HG03571 (cell line): ENCODE data around the gene CLCN1.
A peak's percentile ranks its signal among the peaks of the same experiment; 100 is the strongest.

Experiments used
- ATAC-seq: cut with Tn5 transposase; IDR thresholded peaks from one replicate; pipeline ENCODE4 v1.9.1; 2021; ENCODE audit not compliant: unreplicated experiment

The CLCN1 gene

GRCh38 chr7:143362131-143363015, 46.5 kb downstream of the CLCN1 start, which contains the start of gene FAM131B:
TSS of gene FAM131B (minus strand) at chr7:143362713. CDS start at chr7:143362603, 110 bp downstream.
- ATAC-seq, result peak; percentile 49

DNA sequence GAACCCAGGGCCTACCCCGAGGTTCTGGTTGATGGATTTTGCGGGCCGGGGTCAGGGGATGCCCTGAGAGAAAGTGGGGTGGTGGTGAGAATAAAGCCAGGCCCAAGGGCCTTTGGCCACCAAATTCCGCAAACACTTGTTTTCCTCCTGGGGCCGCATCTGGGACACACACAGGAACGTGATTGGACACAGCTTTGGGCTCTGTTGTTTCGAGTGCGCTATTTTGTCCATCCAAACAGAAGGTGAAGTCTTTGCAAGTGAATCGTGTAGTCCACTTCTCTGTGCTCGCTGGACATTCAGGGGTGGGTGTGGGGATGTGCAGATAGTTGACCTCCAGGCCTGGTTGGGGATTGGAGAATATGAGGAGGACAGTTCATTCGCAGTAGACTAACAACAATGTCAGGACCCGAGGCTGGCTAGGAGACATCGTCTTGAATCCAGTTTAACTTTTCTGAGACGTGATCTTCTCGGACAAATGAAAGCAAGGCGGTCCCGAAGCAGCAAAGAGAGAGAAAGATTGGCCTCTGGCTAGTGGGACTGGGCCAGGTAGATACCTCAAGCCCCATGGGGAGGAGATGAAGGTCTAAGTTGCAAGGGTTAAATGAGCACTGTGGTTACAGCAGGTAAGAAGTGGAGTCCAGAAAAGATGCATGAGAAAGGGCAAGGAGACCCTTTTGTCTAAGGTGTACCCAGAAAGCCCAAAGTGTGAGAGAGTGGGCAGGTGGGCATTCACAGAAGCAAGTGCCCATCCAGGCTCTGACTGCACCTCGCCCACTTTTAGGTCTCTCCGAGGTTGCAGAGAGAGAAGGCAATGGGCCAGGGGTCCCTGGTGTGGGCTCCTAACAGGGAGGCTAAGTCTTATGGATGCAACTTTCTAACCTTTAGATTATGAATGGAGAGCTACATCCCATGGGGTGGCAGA, 47.4 kb downstream of the CLCN1 start:
- no peak for ATAC-seq

DNA sequence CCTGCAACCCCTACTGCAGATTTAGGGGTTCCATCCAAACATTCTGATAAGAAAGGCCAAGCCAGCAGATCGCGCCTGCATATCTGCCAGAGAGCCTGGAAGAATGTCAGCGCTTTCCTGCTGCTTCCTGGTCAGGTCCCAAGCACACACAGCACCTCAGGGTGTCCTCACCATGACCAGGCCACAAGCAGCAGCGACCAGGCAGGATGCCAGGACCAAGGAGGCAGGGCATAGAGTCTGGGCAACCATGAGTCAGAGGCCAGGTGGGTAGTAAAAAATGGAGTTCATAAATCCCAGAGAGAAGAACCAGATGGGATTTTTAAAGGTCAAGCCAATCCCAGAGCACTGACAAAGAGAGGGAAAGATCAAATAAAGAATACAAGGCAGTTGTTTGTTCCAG, 52.1 kb downstream of the CLCN1 start:
- ATAC-seq, result no peak

DNA sequence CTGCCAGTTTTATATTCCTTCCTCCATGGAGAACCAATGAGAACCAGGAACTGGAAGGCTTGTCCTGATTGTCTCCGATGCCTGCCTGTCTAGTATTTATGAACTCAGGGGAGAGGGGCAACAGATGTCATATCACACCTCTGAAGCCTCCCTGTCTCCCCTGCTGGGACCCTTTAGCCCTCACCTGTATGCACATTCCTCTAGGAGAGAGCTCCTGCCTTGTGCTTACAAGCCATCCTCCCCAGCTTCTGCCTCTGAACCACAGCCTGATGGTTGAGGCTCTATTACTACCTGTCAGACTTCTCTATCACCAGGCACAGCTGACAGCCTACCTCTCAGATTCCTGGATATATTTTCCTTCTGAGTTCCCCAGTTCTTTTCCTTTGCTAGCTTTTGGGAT, 52.5 kb downstream of the CLCN1 start:
- ATAC-seq, result no peak

GRCh38 chr7:143369678-143370651, 54.1 kb downstream of the CLCN1 start:
- no peak for ATAC-seq

- ATAC-seq, result no peak
Observed at GRCh38 chr7:143372070-143372469, 56.2 kb downstream of the CLCN1 start.

DNA sequence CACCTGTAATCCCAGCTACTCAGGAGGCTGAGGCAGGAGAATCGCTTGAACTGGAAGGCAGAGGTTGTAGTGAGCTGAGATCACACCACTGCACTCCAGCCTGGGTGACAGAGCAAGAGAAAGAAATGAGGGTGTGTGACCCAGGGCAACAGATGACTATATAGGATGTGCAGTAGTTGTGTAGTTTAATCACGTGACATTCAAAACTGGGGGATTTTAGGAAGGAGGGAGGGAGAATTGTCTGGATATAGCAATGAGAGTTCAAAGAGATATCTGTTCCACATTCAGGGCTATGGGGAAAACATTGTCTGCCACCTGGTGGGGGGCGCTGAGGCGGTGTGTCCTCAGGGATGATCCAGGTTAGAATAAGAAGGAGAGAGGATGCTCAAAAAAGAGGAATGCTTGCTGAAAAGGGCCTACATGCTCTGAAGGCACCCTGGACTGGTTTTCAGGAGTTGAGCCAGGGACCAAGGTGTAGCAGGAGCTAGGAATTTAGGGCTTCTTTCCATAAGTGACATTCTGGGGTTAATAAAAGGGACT, 57.4 kb downstream of the CLCN1 start:
- ATAC-seq, result no peak

DNA sequence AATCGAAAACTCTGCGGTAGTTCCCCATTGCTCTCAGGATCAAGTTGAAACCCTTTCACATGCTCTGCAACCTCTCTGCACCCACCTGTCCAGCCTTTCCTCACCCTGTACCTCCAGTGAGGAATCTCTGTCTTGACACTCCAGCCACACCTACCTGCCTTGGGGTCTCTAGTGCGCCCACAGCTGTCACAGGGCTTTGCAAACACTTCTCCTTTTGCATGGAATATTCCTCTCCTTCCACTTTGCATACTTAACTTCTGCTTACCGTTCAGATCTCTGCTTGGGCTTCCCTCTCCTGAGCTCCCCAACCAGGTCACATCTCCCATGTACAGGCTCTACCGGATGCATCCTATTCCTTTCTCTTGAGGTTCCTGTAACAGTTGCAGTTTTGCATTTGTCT, 58.6 kb downstream of the CLCN1 start:
- ATAC-seq, result no peak

- ATAC-seq, result no peak
Observed at GRCh38 chr7:143375298-143376034, 59.6 kb downstream of the CLCN1 start.

GRCh38 chr7:143376396-143376795, 60.5 kb downstream of the CLCN1 start:
- ATAC-seq, result no peak

- peak; percentile 5 for ATAC-seq
Observed at GRCh38 chr7:143379611-143380259, 63.8 kb downstream of the CLCN1 start.

DNA sequence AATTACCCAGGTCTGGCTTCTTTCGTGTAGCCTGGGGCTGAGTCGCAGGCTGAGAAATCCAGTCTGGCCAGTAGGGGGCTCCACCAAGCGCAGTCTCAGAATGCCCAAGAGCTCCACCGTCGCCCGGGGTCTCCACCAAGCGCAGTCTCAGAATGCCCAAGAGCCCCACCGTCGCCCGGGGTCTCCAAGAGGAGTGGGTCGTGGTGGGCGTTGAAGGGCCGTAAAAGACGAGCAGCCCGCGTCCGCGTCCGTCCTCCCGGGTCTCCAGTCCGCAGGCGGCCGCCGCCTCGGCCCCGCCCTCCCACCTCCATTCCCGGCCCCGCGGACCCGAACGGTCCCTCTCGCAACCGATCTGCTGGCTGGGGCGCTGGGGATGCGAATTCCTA, 64.3 kb downstream of the CLCN1 start:
- peak; percentile 47 for ATAC-seq

DNA sequence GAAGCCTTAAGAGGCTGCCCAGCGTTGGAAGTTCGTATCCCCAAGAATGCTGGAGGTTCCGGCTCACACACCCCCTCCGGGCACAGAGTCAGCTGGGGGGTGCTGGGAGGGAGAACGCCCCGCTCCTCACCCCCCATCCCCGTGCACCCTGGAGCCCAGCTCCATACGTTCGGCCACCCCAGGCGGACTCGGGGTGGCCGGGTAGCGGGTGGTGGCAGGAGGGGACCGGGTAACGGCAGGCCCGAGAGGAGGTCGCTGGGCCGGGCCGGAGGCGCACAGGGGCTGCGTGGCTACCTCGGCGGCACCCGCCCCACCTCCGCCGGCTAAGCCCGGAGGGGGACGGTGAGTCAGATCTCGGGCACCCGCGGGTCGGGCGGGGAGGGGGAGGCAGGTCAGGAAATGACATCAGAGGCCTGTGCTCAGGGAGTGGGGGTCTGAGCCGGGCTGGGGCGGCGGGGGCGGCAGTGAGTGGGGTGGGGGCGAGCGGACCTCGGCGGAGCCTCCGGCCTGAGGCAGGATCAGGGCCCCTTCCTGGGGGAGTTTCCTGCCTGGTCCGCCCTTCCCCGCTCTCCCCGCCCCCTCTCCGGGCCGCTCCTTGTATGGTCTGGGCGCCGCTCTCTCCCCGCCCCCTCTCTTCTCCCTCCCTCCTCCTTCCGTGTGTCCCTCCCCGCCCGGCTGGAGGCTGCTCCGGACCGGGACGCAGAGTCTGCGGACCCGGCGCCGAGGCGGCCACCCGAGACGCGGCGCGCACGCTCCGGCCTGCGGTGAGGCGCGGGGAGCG, 64.9 kb downstream of the CLCN1 start, which contains the start of gene ZYX:
ZYX (plus strand) TSS at position 700 of the 781 bp plus-strand sequence. CDS start 227 bp downstream, outside the sequence.
- peak; percentile 80 for ATAC-seq

GRCh38 chr7:143381427-143382125, 65.7 kb downstream of the CLCN1 start:
- ATAC-seq, result peak; percentile 11

- ATAC-seq, result no peak
Observed at GRCh38 chr7:143382126-143382790, 66.3 kb downstream of the CLCN1 start.

DNA sequence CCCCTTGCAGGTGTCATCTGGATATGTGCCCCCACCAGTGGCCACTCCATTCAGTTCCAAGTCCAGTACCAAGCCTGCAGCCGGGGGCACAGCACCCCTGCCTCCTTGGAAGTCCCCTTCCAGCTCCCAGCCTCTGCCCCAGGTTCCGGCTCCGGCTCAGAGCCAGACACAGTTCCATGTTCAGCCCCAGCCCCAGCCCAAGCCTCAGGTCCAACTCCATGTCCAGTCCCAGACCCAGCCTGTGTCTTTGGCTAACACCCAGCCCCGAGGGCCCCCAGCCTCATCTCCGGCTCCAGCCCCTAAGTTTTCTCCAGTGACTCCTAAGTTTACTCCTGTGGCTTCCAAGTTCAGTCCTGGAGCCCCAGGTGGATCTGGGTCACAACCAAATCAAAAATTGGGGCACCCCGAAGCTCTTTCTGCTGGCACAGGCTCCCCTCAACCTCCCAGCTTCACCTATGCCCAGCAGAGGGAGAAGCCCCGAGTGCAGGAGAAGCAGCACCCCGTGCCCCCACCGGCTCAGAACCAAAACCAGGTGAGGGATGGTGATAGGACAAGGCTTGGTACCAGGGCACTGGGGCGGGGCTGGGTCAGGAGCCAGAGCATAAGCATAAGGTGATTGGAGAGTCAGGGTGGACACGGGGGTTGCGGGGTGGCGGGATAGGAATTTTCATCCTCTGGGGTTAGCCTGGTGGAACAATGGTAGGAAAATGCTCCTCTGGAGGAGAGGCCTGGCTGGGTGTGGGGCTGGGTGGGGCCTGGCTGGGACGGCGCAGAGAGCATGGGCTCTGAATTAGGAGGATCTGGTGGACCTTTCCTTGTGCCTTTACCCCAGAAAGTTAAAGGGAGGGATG, 67.1 kb downstream of the CLCN1 start:
- no peak for ATAC-seq
